Smooth muscle cell of the coronary artery (primary cell): ENCODE measurements around the gene TNFSF15. TPM values are rescaled to one million over a fixed set of nuclear protein-coding genes. Genes with fewer than 3 reads are reported as not detected.

Experiments
- total RNA-seq: library from RNA; depleted of rRNA; stranded (reverse); fragments of >200 nt; gene quantifications from 2 replicates; pipeline ENCODE4 v1.2.3, GENCODE V29; 2014; ENCODE audit warnings: low replicate concordance

Gene TNFSF15
- total RNA-seq, result under 0.01 and 0.12 TPM in 2 replicates

GRCh38 chr9:114805670-114806525 lies at the start of gene TNFSF15:
Gene TNFSF15, minus strand, starts transcription at chr9:114806039. Its CDS starts 27 bp downstream, at chr9:114806012.

Other genes with a start within 250 kb of the TNFSF15 start
- 35.2 and 137 TPM in 2 replicates for gene ATP6V1G1, start 218.3 kb downstream of the TNFSF15 start, total RNA-seq
- gene TMEM268, start 194.7 kb downstream of the TNFSF15 start, total RNA-seq, result 1.6 and 6.8 TPM in 2 replicates
- not detected in 2 replicates for gene TEX53, start 148.2 kb downstream of the TNFSF15 start, total RNA-seq
- gene TEX48, start 123.8 kb downstream of the TNFSF15 start, total RNA-seq, result not detected in 2 replicates
- gene TNFSF8, start 124.6 kb upstream of the TNFSF15 start, total RNA-seq, result not detected in 2 replicates